ENCODE results near the gene GPANK1.

GRCh38 chr6:31651602-31652191 lies 13.1 kb downstream of the GPANK1 start:
- TF ChIP-seq CTCF (IDR thresholded peaks at IDR 0.05; ENCODE audit: low read depth, low read length) (no peak), EZH2phosphoT487 (IDR thresholded peaks at IDR 0.05; ENCODE audit: low read depth) (no peak)

Data from OCI-LY3 (cell line).